ENCODE results near the gene CDH23. TPM values are rescaled to one million over a fixed set of nuclear protein-coding genes. Genes with fewer than 3 reads are reported as not detected.

The CDH23 gene
- total and polyA plus RNA-seq, 7 donors = 1.00 to 3.8 (median 1.9) TPM

- Histone ChIP-seq H3K4me3 (peak overlapping the region; percentile 22), H3K27ac (peak overlapping the region; percentile 66), H3K9me3 (no peaks in the 10 kb centered on the region), H3K27me3 (ENCODE audit: insufficient read depth in 3 of 3, low read length in 2 of 3) (no peaks in the 10 kb centered on the region), H3K36me3 (ENCODE audit: insufficient read depth in 1 of 2, low read depth in 1 of 2) (no peaks in the 10 kb centered on the region), H3K4me1 (peaks cover 24% of the 10 kb centered on the region)
- intact Hi-C loops (cut with DNase I) = loop anchor here in 1 of 2 donors (5.0 kb wide), 1 partner anchor 297 kb away; the partner anchor contains the start of gene SLC29A3
- WGBS, 3 donors = 74 to 82% (median 81%) methylated on average over 4 of the region's 4 CpGs
- no peak for ATAC-seq
- no peak for TF ChIP-seq CTCF (IDR thresholded peaks at IDR 0.05)
- DNase-seq = no peak
These were observed 217.2 kb downstream of the CDH23 start for GRCh38 chr10:71613877-71614276.

- ATAC-seq = no peak
- Histone ChIP-seq H3K27ac (no peak overlapping the region), H3K4me3 (no peak overlapping the region), H3K9me3 (no peaks in the 10 kb centered on the region), H3K27me3 (ENCODE audit: insufficient read depth in 3 of 3, low read length in 2 of 3) (no peaks in the 10 kb centered on the region), H3K4me1 (peaks cover 24% of the 10 kb centered on the region), H3K36me3 (ENCODE audit: insufficient read depth in 1 of 2, low read depth in 1 of 2) (no peaks in the 10 kb centered on the region)
- no peak for DNase-seq
- 77 to 86% (median 80%) methylated on average over 5 of the region's 5 CpGs for WGBS, 3 donors
- intact Hi-C loops (cut with DNase I) = loop anchor here in 1 of 2 donors (5.0 kb wide), 1 partner anchor 298 kb away; the partner anchor contains the start of gene SLC29A3
- no peak for TF ChIP-seq CTCF (IDR thresholded peaks at IDR 0.05)
These were observed 218.2 kb downstream of the CDH23 start for GRCh38 chr10:71614946-71615345.

- DNase-seq (no peak), ATAC-seq (no peak)
- Histone ChIP-seq H3K27ac (no peak overlapping the region), H3K27me3 (ENCODE audit: insufficient read depth in 3 of 3, low read length in 2 of 3) (no peaks in the 10 kb centered on the region), H3K36me3 (ENCODE audit: insufficient read depth in 1 of 2, low read depth in 1 of 2) (no peaks in the 10 kb centered on the region), H3K4me1 (peaks cover 24% of the 10 kb centered on the region), H3K9me3 (no peaks in the 10 kb centered on the region), H3K4me3 (no peak overlapping the region)
- TF ChIP-seq CTCF (IDR thresholded peaks at IDR 0.05) = no peak
- intact Hi-C loops (cut with DNase I) = no loop called here
- 91 to 93% (median 93%) methylated on average over 24 of the region's 24 CpGs for WGBS, 3 donors
These were observed 219.0 kb downstream of the CDH23 start for GRCh38 chr10:71615538-71616329.

- Histone ChIP-seq H3K9me3 (no peaks in the 10 kb centered on the region), H3K4me1 (peaks cover 24% of the 10 kb centered on the region), H3K36me3 (ENCODE audit: insufficient read depth in 1 of 2, low read depth in 1 of 2) (no peaks in the 10 kb centered on the region), H3K27me3 (ENCODE audit: insufficient read depth in 3 of 3, low read length in 2 of 3) (no peaks in the 10 kb centered on the region), H3K27ac (no peak overlapping the region), H3K4me3 (no peak overlapping the region)
- TF ChIP-seq CTCF (IDR thresholded peaks at IDR 0.05) = no peak
- no peak for DNase-seq
- intact Hi-C loops (cut with DNase I) = no loop called here
- no peak for ATAC-seq
- 92 to 98% (median 95%) methylated on average over 12 of the region's 12 CpGs for WGBS, 3 donors
These were observed 220.3 kb downstream of the CDH23 start for GRCh38 chr10:71616817-71617654.

All from psoas muscle (tissue), 8 donors.